ENCODE data around the gene RIMBP2.

Gene RIMBP2

GRCh38 chr12:130357241-130357640 lies 358.9 kb downstream of the RIMBP2 start:
- no peaks in the 10 kb centered on the region for H3K27me3 ChIP-seq (ENCODE audit: insufficient read depth, low read length, poor library complexity)
- no peak overlapping the region for H2AK5ac ChIP-seq (ENCODE audit: low read length)
- no peak overlapping the region for H3K4me3 ChIP-seq (ENCODE audit: low read length)

GRCh38 chr12:130356222-130356621 lies 359.9 kb downstream of the RIMBP2 start:
- Histone ChIP-seq H3K9ac (ENCODE audit: low read length) (no peak overlapping the region), H3K23ac (ENCODE audit: low read length) (no peak overlapping the region), H4K5ac (ENCODE audit: low read length) (no peak overlapping the region), H3K4ac (ENCODE audit: low read depth, low read length) (no peak overlapping the region), H4K8ac (ENCODE audit: low read depth, low read length) (no peak overlapping the region), H3K79me1 (ENCODE audit: low read length) (no peaks in the 10 kb centered on the region), H2BK120ac (ENCODE audit: low read depth, low read length) (no peak overlapping the region), H3K18ac (ENCODE audit: low read length) (no peak overlapping the region), H3K4me1 (ENCODE audit: control insufficient read depth, low read depth, low read length) (no peaks in the 10 kb centered on the region), H2BK5ac (ENCODE audit: low read length) (no peak overlapping the region), H3K36me3 (ENCODE audit: control insufficient read depth, insufficient read depth, low read length) (no peaks in the 10 kb centered on the region), H3K79me2 (ENCODE audit: control insufficient read depth, insufficient read depth, low read length) (no peaks in the 10 kb centered on the region), H2AK5ac (ENCODE audit: low read length) (no peak overlapping the region), H3K56ac (ENCODE audit: low read length) (no peak overlapping the region), H2BK15ac (replicated peaks; ENCODE audit: low read depth) (no peak overlapping the region), H3K4me3 (ENCODE audit: low read length) (no peak overlapping the region), H3K4me2 (ENCODE audit: low read length) (no peak overlapping the region), H3K27ac (ENCODE audit: low read depth, low read length) (no peak overlapping the region), H3K27me3 (ENCODE audit: insufficient read depth, low read length, poor library complexity) (no peaks in the 10 kb centered on the region)
- WGBS (ENCODE audit: extremely low coverage, insufficient coverage, low lambda C conversion rate): no CpG with 5 or more reads among the region's 8 CpGs
- no peak for DNase-seq

More at GRCh38 chr12:130357241-130357640, 358.9 kb downstream of the RIMBP2 start:
- Histone ChIP-seq H3K79me1 (ENCODE audit: low read length) (no peaks in the 10 kb centered on the region), H3K9ac (ENCODE audit: low read length) (no peak overlapping the region), H2BK120ac (ENCODE audit: low read depth, low read length) (no peak overlapping the region), H3K4ac (ENCODE audit: low read depth, low read length) (no peak overlapping the region), H3K18ac (ENCODE audit: low read length) (no peak overlapping the region), H3K36me3 (ENCODE audit: control insufficient read depth, insufficient read depth, low read length) (no peaks in the 10 kb centered on the region), H3K23ac (ENCODE audit: low read length) (no peak overlapping the region), H3K4me1 (ENCODE audit: control insufficient read depth, low read depth, low read length) (no peaks in the 10 kb centered on the region), H4K8ac (ENCODE audit: low read depth, low read length) (no peak overlapping the region), H3K27ac (ENCODE audit: low read depth, low read length) (no peak overlapping the region), H3K79me2 (ENCODE audit: control insufficient read depth, insufficient read depth, low read length) (no peaks in the 10 kb centered on the region), H3K4me2 (ENCODE audit: low read length) (no peak overlapping the region), H4K5ac (ENCODE audit: low read length) (no peak overlapping the region), H3K56ac (ENCODE audit: low read length) (no peak overlapping the region), H2BK5ac (ENCODE audit: low read length) (no peak overlapping the region), H2BK15ac (replicated peaks; ENCODE audit: low read depth) (no peak overlapping the region)
- DNase-seq: no peak
- WGBS (ENCODE audit: extremely low coverage, insufficient coverage, low lambda C conversion rate): no CpG with 5 or more reads among the region's 8 CpGs

GRCh38 chr12:130354407-130354806 lies 361.7 kb downstream of the RIMBP2 start:
- no peak overlapping the region for H3K18ac ChIP-seq (ENCODE audit: low read length)
- H2AK5ac ChIP-seq (ENCODE audit: low read length): no peak overlapping the region
- no peaks in the 10 kb centered on the region for H3K79me1 ChIP-seq (ENCODE audit: low read length)
- no peaks in the 10 kb centered on the region for H3K79me2 ChIP-seq (ENCODE audit: control insufficient read depth, insufficient read depth, low read length)
- no peaks in the 10 kb centered on the region for H3K4me1 ChIP-seq (ENCODE audit: control insufficient read depth, low read depth, low read length)
- no peak overlapping the region for H4K5ac ChIP-seq (ENCODE audit: low read length)
- no peak overlapping the region for H3K4me3 ChIP-seq (ENCODE audit: low read length)
- H3K27me3 ChIP-seq (ENCODE audit: insufficient read depth, low read length, poor library complexity): no peaks in the 10 kb centered on the region
- H3K9ac ChIP-seq (ENCODE audit: low read length): no peak overlapping the region
- H3K4me2 ChIP-seq (ENCODE audit: low read length): no peak overlapping the region
- H3K36me3 ChIP-seq (ENCODE audit: control insufficient read depth, insufficient read depth, low read length): no peaks in the 10 kb centered on the region
- no peak overlapping the region for H4K8ac ChIP-seq (ENCODE audit: low read depth, low read length)
- peak; percentile 37 for DNase-seq
- no peak overlapping the region for H2BK15ac ChIP-seq (replicated peaks; ENCODE audit: low read depth)
- H3K4ac ChIP-seq (ENCODE audit: low read depth, low read length): no peak overlapping the region
- WGBS (ENCODE audit: extremely low coverage, insufficient coverage, low lambda C conversion rate): no CpG with 5 or more reads among the region's 7 CpGs
- no peak overlapping the region for H2BK5ac ChIP-seq (ENCODE audit: low read length)
- H2BK120ac ChIP-seq (ENCODE audit: low read depth, low read length): no peak overlapping the region
- no peak overlapping the region for H3K56ac ChIP-seq (ENCODE audit: low read length)
- H3K27ac ChIP-seq (ENCODE audit: low read depth, low read length): no peak overlapping the region
- H3K23ac ChIP-seq (ENCODE audit: low read length): no peak overlapping the region

- Histone ChIP-seq H3K56ac (ENCODE audit: low read length) (no peak overlapping the region), H3K27me3 (ENCODE audit: insufficient read depth, low read length, poor library complexity) (no peaks in the 10 kb centered on the region), H4K8ac (ENCODE audit: low read depth, low read length) (no peak overlapping the region), H3K4me2 (ENCODE audit: low read length) (no peak overlapping the region), H2BK120ac (ENCODE audit: low read depth, low read length) (no peak overlapping the region), H2BK5ac (ENCODE audit: low read length) (no peak overlapping the region), H4K5ac (ENCODE audit: low read length) (no peak overlapping the region), H3K27ac (ENCODE audit: low read depth, low read length) (no peak overlapping the region), H3K23ac (ENCODE audit: low read length) (no peak overlapping the region), H3K4me3 (ENCODE audit: low read length) (no peak overlapping the region), H2BK15ac (replicated peaks; ENCODE audit: low read depth) (no peak overlapping the region), H3K36me3 (ENCODE audit: control insufficient read depth, insufficient read depth, low read length) (no peaks in the 10 kb centered on the region), H3K79me1 (ENCODE audit: low read length) (no peaks in the 10 kb centered on the region), H3K79me2 (ENCODE audit: control insufficient read depth, insufficient read depth, low read length) (no peaks in the 10 kb centered on the region), H3K18ac (ENCODE audit: low read length) (no peak overlapping the region), H3K4ac (ENCODE audit: low read depth, low read length) (no peak overlapping the region), H3K4me1 (ENCODE audit: control insufficient read depth, low read depth, low read length) (no peaks in the 10 kb centered on the region), H2AK5ac (ENCODE audit: low read length) (no peak overlapping the region), H3K9ac (ENCODE audit: low read length) (no peak overlapping the region)
- no peak for DNase-seq
These were observed 363.0 kb downstream of the RIMBP2 start for GRCh38 chr12:130353081-130353480.

GRCh38 chr12:130351326-130351725 lies 364.8 kb downstream of the RIMBP2 start:
- Histone ChIP-seq H3K18ac (ENCODE audit: low read length) (no peak overlapping the region), H4K8ac (ENCODE audit: low read depth, low read length) (no peak overlapping the region), H3K4ac (ENCODE audit: low read depth, low read length) (no peak overlapping the region), H3K9ac (ENCODE audit: low read length) (no peak overlapping the region), H2BK5ac (ENCODE audit: low read length) (no peak overlapping the region), H3K4me3 (ENCODE audit: low read length) (no peak overlapping the region), H2BK15ac (replicated peaks; ENCODE audit: low read depth) (no peak overlapping the region), H3K79me2 (ENCODE audit: control insufficient read depth, insufficient read depth, low read length) (no peaks in the 10 kb centered on the region), H2AK5ac (ENCODE audit: low read length) (no peak overlapping the region), H3K56ac (ENCODE audit: low read length) (no peak overlapping the region), H3K79me1 (ENCODE audit: low read length) (no peaks in the 10 kb centered on the region), H3K4me2 (ENCODE audit: low read length) (no peak overlapping the region), H3K27me3 (ENCODE audit: insufficient read depth, low read length, poor library complexity) (no peaks in the 10 kb centered on the region), H3K27ac (ENCODE audit: low read depth, low read length) (no peak overlapping the region), H4K5ac (ENCODE audit: low read length) (no peak overlapping the region), H2BK120ac (ENCODE audit: low read depth, low read length) (no peak overlapping the region), H3K4me1 (ENCODE audit: control insufficient read depth, low read depth, low read length) (no peaks in the 10 kb centered on the region), H3K36me3 (ENCODE audit: control insufficient read depth, insufficient read depth, low read length) (no peaks in the 10 kb centered on the region), H3K23ac (ENCODE audit: low read length) (no peak overlapping the region)
- WGBS (ENCODE audit: extremely low coverage, insufficient coverage, low lambda C conversion rate): no CpG with 5 or more reads among the region's 5 CpGs
- no peak for DNase-seq

GRCh38 chr12:130350715-130351114 lies 365.4 kb downstream of the RIMBP2 start:
- Histone ChIP-seq H3K4me1 (ENCODE audit: control insufficient read depth, low read depth, low read length) (no peaks in the 10 kb centered on the region), H3K4ac (ENCODE audit: low read depth, low read length) (no peak overlapping the region), H4K8ac (ENCODE audit: low read depth, low read length) (no peak overlapping the region), H3K79me1 (ENCODE audit: low read length) (no peaks in the 10 kb centered on the region), H3K18ac (ENCODE audit: low read length) (no peak overlapping the region), H2BK15ac (replicated peaks; ENCODE audit: low read depth) (no peak overlapping the region), H3K36me3 (ENCODE audit: control insufficient read depth, insufficient read depth, low read length) (no peaks in the 10 kb centered on the region), H3K27ac (ENCODE audit: low read depth, low read length) (no peak overlapping the region), H3K23ac (ENCODE audit: low read length) (no peak overlapping the region), H2BK5ac (ENCODE audit: low read length) (no peak overlapping the region), H2AK5ac (ENCODE audit: low read length) (no peak overlapping the region), H3K79me2 (ENCODE audit: control insufficient read depth, insufficient read depth, low read length) (no peaks in the 10 kb centered on the region), H3K4me2 (ENCODE audit: low read length) (no peak overlapping the region), H3K27me3 (ENCODE audit: insufficient read depth, low read length, poor library complexity) (no peaks in the 10 kb centered on the region), H3K56ac (ENCODE audit: low read length) (no peak overlapping the region), H3K4me3 (ENCODE audit: low read length) (no peak overlapping the region), H2BK120ac (ENCODE audit: low read depth, low read length) (no peak overlapping the region), H3K9ac (ENCODE audit: low read length) (no peak overlapping the region), H4K5ac (ENCODE audit: low read length) (no peak overlapping the region)
- WGBS (ENCODE audit: extremely low coverage, insufficient coverage, low lambda C conversion rate): no CpG with 5 or more reads among the region's 2 CpGs
- no peak for DNase-seq

Data from mesendoderm (in vitro differentiated cells).